Measurements from ENCODE around the gene PPP1R18.
"Not testable (repeated sequence)": the region's sequence is repeated elsewhere in the genome, so short reads cannot be mapped to it uniquely, and the experiment has no call there.

PPP1R18 gene

DNA sequence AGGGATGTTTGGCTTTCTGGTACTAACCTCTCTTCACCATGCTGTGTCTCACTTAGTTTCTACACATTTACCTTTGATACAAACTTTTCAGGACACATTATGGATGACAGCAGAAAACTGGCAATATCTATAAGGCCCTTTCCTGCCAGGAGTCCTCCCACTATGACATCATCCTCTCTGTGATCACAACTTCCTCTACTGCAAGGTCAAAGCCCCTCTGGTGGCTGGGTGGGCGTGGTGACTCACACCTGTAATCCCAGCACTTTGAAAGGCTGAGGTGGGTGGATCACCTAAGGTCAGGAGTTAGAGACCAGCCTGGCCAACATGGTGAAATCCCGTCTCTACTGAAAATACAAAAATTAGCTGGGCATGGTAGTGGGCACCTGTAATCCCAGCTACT is 20.1 kb downstream of the PPP1R18 start:
- peak; percentile 42 for DNase-seq (ENCODE audit: low spot score)

DNA sequence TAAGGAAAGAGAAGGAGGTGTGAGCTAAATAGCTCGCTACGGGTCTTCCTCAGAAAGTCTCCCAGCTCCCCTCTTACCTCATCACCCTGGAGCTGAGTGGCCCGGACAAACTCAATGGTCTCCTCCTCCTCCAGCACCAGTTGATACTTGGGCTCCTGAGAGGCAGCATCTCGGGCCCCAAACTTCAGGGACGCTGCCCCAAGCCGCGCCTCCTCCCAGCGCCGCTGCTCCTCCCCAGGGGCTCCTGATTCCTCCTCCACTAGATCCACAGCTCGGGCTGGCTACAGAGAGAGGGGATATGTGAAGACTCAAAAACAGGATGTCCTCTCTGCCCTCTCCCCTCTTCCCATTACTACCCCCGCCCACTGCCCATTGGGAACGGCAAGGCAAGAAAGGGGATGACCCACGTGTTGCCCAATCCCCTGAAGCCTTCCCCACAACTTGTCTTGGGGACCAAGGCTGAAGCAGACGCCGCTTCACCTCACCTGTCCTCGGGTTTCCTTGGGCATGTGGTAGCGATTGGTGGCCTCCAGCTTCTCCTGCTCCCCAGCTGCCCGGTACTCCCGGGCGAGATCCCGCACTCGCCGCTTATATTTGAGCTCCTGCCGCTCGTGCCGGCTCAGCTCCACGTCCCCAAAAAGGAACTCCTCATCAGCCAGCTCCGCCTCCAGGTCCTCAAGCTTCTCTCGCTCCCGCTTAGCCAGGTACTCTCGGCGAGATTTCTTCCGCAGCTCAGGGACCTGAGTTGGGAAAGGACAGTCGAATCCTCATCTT is 21.3 kb downstream of the PPP1R18 start:
- no peak for DNase-seq (ENCODE audit: low spot score)

DNA sequence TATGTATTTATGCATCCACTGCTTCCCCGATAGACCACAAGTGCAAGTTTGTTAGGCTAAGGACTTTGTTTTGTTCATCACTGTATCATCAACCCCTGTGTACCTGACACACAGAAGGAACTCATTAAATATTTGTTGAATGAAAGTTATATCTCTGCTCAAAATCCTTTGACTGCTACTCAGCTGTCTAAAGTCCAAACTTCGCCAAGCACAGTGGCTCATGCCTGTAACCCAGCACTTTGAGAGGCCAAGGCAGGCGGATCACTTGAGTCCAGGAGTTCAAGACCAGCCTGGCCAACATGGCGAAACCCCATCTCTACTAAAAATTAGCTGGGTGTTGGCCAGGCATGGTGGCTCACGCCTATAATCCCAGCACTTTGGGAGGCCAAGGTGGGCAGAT is 28.5 kb downstream of the PPP1R18 start:
- DNase-seq (ENCODE audit: low spot score), result not testable (repeated sequence)

DNA sequence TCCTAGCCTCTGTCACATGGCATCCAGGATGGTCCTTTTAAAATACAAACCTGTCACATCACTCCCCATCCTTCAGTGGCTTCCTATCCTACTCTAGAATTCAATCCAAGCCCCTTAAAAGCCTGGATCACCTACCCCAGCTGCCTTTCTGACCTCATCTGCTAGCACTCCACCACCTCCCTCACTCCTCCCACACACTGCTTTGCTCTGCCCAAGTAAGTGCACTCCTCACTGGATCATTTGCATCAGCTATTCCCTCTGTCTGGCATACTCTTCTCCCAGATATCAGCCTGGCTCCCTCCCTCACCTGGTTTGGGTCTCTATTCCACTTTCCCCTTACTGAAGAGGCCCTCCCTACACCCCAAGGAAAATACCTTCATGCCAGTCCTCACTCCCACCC is 29.0 kb downstream of the PPP1R18 start:
- no peak for DNase-seq (ENCODE audit: low spot score)

DNA sequence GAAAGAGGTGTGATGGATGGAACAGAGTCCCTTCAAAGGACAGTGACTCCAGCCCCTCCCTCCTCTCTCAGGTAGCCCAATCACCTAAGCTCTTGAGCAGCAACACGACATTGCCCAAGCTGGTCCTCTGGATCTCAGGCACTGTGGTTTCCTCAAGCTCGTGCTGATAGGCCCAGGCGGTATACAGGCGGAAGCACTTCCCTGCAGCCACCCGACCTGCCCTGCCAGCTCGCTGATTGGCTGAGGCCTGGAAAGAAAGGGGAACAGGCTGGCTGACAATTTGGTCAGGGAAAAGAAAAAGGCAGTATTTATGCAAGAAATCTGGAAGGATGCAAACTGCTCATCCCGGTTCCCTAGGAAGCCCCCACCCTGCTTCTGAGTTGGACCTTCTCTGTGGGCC is 29.9 kb downstream of the PPP1R18 start:
- DNase-seq (ENCODE audit: low spot score), result no peak

DNA sequence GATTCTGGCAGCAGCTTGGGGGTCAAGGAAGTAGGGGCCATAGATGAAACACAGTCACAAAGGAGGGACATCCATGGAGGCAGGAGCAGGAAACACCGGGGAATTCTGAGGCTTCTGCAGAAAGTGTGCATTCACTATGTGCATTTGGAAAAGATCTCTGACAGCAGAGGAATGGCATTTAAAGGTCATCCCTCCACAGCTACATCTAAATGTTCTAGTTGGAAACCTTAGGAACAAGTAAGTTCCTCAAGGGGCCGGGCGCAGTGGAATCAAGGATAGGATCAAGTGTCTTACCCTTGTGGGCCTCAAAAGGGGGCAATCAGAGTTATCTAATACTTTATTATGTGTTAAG is 30.7 kb downstream of the PPP1R18 start:
- DNase-seq (ENCODE audit: low spot score), result no peak

DNA sequence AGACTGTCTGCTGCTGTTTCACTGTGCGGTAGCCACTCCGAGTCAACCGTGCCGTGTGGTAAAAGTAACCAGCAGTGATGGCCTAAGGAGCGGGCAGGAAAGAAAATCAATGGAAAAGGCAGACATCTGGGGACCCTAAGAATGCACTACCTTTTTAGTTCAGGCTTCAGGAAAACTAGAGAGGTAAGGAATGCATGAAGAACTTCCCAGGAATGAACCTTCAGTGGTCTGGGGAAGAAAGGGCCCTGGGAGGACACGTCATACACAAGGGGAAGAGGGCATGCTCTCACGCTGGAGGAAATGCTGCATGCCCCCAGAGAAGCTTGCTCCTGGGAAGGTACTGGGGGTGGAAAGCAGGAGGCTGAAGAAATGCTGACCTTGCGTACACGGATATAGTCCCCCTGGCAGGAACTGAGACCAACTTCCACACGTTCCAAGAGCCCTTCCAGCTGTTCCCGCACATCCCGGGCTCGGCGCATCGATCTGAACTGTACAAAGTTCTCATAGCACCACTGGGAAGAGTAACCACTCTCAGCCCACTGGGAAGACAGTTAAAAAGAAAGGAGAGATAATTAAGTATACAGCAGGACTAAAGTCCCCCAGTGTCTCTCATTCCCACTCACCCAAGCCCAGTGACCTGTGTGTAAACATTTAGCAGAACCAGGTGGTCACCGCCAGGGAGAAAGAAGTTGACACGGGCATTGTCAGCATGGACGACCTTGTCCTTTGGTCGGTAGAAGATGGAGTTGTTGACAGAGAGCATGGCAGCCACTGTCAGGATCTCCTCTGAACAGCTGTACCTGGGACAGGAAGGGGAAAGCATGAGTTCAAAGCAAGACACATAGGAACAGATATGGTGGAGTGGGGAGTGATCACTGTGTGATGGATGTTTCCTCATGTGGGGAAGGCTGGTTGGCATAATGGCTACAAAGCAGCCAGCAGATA is 31.4 kb downstream of the PPP1R18 start:
- DNase-seq (ENCODE audit: low spot score), result no peak

DNA sequence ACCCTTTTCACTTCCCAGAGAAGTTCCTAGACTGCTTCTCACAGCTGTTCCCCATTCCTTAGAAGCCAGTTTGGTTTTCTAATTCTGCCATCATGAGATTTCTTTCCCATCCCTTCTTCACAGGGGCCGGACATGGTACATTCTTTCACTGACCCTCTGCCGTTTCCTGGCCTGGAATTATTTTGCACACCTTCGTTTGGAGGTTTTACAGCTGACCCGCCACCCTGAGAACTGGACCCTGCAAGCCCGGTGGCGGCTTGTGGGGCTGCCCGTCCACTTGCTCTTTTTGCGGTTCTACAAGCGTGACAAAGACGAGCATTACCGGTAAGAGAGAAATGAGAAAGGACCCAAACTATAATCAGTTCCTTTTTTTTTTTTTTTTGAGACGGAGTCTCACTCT is 35.3 kb downstream of the PPP1R18 start:
- DNase-seq (ENCODE audit: low spot score), result no peak

DNA sequence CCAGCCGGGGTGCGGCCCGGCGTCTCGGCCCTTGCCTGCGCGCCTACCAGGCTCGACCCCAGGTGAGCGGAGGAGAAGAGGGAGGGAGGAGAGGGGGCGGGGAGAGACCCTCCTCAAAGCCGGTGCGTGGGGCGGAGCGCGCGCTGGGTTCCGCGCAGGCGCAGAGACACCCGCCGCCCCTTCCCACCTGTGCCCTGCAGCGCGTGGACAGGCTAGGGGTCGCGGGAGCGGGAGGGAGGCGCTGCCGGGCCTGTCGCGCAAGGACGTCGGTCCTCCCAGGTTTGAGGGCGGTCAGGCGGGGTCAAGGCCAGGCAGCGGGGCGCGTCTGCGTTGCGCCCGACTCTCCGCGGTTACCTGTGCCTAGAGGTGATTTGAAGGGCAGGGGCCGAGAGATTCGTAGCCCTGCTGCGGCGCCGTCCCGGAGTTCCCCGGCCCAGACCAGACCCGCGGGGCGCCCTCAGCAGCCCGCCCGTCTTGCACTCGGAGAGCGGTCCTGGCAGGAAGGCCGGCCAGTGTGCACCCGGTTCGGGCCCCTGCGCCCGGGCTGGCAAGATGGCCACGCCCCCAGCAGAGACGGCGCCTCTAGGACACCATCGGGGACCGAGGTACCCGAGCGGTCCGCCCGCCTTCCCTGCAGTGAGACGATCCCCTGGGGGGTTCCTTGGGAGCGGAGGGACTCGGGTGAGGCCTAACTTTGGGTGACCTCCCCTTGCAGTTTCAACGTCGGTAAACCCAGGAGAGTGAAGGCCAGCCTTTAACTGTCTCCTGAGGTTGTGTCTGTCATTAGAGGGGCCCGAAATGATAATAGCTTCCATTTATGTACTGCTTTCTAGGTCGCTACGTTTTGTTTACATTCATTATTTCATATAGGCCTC is 39.0 kb downstream of the PPP1R18 start:
- peak; percentile 84 for DNase-seq (ENCODE audit: low spot score)

DNA sequence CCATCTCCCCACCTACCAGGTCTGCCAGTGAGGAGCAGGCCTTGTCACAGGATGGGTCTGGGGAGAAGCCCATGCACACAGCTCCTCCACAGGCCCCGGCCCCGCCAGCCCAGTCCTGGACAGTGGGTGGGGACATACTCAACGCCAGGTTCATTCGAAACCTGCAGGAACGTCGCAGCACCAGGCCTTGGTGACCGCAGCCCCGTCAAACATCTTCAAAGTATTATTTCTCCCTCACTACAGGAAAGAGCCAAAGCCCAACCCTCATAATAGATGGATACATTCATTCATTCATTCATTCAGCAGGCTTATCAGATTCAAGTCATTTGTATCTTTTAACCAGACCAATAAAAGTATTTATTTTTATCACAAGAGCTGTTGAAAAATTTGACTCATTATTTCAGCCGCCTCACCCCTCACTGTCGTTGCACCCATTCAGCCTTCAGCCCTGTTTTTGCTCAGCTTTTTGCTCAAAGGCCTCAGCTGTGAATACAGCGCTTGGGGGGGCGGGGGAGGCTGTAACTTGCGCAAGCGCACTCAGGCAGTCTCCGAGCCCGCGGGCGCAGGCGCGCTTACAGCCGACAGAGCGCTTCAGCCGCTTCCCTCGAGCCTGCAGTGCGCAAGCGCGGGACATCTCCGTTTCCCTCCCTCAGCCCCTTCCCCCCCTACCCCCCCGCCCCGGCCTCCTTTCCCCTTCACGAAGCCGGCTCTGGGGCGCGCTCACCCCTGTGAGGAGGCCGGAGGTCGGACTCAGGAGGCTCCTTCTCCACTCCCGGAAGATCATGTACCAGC is 39.8 kb downstream of the PPP1R18 start, which contains the start of gene C6orf136:
TSS of gene C6orf136 (plus strand) at position 684 of the 792 bp plus-strand sequence. CDS start at position 783, 99 bp downstream.
- peak; percentile 95 for DNase-seq (ENCODE audit: low spot score)

DNA sequence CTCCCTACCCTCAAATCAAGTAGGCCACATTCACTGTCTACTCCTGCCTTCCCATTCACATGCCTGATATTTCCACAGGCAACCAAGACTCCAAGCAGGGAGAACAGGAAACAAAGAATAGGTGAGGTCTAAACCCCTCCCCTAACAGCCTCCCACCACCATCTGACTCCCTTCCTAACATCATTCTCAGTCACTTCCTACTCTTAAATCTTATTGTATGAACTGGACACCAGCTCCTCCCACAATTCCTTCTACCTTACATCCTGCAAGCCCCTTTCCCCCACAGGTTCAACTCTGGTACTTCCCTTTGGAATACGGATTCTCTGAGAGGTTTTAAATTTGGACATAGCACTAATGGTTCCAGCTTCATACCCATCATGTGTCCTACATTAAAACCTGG is 40.5 kb downstream of the PPP1R18 start:
- no peak for DNase-seq (ENCODE audit: low spot score)

DNA sequence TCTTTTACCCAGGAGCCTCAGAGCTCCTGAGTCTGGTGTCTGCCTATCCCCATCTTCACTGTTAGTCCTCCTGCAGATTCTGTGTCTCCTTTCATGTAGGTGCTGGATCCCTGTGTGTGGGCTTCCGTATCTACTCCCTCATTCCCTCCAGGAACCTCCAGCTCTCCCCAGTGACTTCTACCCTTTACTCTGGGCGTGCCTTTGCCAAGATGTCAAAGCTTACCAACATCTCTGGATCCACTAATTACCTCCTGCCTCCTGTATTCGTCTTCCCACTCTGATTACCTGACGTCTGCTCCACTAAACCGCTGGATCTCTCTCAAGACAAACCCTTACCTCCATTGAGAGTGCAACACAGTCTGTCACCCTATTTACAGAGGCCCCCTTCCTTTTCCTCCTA is 41.7 kb downstream of the PPP1R18 start:
- DNase-seq (ENCODE audit: low spot score), result no peak

DNA sequence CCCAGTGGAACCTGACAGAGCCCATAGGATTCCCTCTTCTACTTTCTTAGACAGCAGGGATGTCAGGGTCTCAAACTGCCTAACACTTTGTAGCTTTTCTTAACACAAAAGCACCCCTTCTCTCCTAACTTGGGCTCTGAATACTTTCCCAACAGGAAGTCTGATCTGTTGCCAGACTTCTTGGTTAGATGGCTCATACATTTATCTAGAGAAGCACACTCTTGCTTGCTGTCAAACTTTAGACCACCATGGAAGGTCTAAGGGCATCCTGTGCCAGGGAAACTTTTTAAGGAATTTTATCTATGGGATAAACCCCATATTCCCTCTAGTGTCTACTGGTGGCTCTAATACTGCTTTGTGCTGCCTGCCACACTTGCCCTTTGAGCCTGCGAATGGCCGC is 42.8 kb downstream of the PPP1R18 start:
- no peak for DNase-seq (ENCODE audit: low spot score)

DNA sequence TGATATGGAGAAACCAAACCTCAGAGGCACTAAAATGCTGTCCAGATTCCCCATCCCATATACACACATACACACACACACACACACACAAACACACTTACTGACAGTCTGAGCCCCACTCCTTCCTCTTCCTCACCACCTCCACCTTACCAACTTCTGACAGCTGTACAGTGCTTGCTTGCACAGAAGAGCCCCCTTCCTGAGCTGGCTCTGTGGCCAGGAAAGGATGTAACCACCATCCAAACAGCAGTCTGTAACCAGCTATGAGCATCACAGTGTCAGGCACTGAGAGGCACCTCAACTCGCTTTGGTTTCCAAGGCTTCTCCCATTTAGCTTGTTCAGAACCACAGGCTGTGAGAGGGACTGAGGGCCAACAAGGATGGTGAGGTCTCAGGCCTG is 45.4 kb downstream of the PPP1R18 start:
- no peak for DNase-seq (ENCODE audit: low spot score)

DNA sequence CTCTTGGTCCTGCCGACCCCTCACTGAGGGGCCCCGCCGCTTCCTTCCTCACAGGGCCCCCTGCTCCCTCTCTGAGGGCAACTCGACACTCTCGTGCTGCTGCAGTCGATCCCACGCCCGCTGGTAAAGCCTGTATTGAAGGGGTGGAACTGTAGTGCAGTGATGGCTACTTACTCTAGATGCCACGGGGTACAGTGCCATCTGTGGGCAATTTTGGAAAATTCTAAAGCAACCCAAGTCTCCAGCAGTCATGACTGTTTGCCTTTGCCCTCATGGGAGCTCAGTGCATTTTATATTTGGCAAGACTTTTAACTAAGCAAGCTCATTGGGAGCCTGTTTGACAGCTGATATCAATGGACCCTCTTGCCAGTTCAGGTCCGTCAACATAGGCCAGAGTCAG is 46.0 kb downstream of the PPP1R18 start:
- DNase-seq (ENCODE audit: low spot score), result no peak

DNA sequence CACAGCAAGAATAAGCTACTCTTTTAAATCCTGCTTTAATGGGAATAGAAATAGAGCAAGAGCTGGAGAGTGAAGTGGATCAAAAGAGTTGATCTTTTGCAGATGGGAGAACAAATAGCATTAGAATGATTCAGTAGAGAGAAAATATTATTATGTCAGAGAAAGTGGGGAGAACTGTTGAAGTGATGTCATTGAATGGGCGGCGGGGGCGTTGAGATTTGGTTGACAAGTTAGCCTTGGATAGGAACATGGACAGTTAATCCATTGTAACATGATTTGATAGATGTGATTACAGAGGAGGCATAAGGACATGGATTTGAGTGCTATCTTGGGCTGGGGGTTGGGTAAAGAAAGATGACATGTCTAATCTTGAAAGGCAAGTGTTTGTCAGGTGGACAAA is 50.6 kb downstream of the PPP1R18 start:
- DNase-seq (ENCODE audit: low spot score), result no peak

DNA sequence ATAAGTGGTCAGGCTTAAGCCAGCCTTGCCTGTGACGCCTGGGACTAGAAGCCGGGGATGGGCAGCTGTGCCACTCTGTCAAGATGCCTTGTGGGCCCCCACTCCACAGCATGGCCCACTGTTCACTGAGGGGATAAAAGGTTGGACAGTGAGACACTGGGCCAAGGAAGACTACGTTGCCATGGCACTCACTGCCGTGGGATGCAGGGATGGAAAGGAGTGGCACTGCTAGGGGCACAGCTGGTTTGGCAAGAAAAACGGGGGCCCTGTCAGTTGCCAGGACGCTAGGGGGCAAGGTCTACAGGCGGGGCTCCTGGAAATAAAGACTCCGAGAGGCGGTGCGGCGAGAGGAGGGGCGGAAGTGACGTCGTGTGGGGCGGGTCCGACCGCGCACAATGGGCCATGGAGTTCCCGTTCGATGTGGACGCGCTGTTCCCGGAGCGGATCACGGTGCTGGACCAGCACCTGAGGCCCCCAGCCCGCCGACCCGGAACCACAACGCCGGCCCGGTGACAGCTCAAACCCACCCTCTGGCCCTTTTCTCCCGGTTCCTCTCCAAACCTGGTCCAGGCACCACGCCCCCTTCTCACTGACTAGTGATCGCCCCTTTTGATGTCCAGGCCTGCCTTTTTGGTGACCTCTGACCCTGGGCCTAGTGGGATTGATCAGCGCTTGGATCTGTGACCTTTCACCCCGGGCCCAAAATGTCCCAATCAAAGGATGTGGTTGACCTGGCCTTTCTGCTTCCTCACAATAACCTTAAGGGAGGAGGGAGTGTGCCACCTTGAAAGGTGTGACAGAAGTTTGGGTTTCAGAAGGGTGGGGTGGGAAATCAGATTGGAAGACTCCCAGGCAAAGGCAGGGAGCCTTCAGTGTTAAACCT is 59.7 kb downstream of the PPP1R18 start, which contains the start of gene ATAT1:
TSS of gene ATAT1 (plus strand) at position 391 of the 883 bp plus-strand sequence.
- DNase-seq (ENCODE audit: low spot score), result peak; percentile 66
